B cell (primary cell): ENCODE data around the gene MTHFR.

Experiments
- CTCF ChIP-seq: fragments of 200-600 bp; IDR thresholded peaks from one replicate; pipeline ENCODE4 v1.8.0; 2022; ENCODE audit warnings: antibody characterized with exemption, mild to moderate bottlenecking
- EZH2 ChIP-seq: IDR thresholded peaks from 2 replicates; pipeline ENCODE4 v1.6.1; 2012; ENCODE audit warnings: borderline replicate concordance, low read depth, mild to moderate bottlenecking, moderate library complexity, low read length; ENCODE audit not compliant: insufficient read depth, poor library complexity, severe bottlenecking

- no peak for TF ChIP-seq CTCF
- TF ChIP-seq EZH2: no peak
Observed at GRCh38 chr1:11778844-11779623, 26.7 kb downstream of the MTHFR start.
